ACHN (cell line): ENCODE measurements around the gene STK32C.
"Not testable (repeated sequence)": the region's sequence is repeated elsewhere in the genome, so short reads cannot be mapped to it uniquely, and the experiment has no call there.

ENCODE experiments used
- DNase-seq: peaks from one replicate; pipeline ENCODE4 v3.0.0-alpha.2; 2015
- in situ Hi-C: cut with HindIII; loops from 2 replicates; pipeline ENCODE4 v1.10.0; 2017; ENCODE audit warnings: low sequenced_read_pairs, low pct_ligation_motif_present, low pct_unique_long_range_greater_than_20kb

Gene STK32C

DNA sequence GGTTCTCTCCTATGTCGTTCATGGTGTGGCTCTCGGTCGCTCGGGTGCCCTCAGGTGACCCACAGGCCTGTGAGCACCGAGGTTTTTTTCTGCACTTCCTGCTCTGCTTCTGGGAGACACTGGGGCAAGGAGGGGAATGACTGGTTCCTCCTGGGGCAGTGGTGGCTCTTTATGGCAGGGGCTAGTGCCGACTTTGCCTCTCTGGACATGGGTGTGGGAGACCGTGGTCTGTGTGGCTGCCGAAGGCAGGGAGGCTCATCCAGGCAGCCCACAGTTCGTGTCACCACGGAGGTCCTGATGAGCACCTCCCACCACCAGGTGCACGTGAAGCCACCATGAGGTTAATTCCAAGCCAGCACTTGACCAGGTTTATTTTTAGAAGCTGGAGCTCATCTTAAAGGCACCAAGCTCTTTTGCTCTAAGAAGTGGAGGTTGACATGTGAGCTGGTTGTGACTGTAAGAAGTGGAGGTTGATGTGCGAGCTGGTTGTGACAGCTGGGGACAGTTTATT is 145.7 kb downstream of the STK32C start:
- no peak for DNase-seq
- in situ Hi-C loops, result no loop called here

DNA sequence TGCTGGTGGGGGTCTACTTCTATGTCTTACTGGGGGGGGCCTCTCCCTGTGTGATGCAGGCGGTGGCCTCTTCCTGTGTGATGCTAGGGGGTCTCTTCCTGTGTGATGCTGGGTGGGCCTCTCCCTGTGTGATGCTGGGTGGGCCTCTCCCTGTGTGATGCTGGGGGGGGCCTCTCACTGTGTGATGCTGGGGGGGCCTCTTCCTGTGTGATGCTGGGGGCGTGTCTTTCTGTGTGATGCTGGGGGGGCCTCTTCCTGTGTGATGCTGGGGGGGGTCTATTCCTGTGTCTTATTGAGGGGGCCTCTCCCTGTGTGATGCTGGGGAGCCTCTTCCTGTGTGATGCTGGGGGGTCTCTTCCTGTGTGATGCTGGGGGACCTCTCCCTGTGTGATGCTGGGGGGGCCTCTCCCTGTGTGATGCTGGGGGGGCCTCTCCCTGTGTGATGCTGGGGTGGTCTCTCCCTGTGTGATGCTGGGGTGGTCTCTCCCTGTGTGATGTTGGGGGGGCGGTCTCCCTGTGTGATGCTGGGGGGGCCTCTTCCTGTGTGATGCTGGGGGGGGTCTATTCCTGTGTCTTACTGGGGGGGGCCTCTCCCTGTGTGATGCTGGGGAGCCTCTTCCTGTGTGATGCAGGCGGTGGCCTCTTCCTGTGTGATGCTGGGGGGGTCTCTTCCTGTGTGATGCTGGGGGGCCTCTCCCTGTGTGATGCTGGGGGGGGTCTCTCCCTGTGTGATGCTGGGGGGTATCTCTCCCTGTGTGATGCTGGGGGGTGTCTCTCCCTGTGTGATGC is 146.7 kb downstream of the STK32C start:
- DNase-seq, in situ Hi-C loops: not testable (repeated sequence)

DNA sequence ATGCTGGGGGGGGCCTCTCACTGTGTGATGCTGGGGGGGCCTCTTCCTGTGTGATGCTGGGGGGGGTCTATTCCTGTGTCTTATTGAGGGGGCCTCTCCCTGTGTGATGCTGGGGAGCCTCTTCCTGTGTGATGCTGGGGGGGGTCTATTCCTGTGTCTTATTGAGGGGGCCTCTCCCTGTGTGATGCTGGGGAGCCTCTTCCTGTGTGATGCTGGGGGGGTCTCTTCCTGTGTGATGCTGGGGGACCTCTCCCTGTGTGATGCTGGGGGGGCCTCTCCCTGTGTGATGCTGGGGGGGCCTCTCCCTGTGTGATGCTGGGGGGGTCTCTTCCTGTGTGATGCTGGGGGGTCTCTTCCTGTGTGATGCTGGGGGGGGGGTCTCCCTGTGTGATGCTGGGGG is 147.5 kb downstream of the STK32C start:
- in situ Hi-C loops, DNase-seq: not testable (repeated sequence)

DNA sequence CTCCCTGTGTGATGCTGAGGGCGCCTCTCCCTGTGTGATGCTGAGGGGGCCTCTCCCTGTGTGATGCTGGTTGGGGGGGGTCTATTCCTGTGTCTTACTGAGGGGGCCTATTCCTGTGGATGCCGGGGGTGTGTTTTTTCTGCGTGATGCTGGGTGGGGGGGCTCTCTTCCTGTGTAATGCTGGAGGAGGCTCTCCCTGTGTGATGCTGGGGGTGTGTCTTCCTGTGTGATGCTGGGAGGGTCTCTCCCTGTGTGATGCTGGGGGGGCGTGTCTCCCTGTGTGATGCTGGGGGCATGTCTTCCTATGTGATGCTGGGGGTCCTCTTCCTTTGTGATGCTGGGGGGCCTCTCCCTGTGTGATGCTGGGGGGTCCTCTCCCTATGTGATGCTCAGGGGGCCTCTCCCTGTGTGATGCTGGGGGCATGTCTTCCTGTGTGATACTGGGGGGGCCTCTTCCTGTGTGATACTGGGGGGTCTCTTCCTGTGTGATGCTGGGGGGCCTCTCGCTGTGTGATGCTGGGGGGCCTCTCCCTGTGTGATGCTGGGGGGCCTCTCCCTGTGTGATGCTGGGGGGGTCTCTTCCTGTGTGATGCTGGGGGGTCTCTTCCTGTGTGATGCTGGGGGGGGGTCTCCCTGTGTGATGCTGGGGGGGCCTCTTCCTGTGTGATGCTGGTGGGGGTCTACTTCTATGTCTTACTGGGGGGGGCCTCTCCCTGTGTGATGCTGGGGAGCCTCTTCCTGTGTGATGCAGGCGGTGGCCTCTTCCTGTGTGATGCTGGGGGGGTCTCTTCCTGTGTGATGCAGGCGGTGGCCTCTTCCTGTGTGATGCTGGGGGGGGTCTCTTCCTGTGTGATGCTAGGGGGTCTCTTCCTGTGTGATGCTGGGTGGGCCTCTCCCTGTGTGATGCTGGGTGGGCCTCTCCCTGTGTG is 148.2 kb downstream of the STK32C start:
- in situ Hi-C loops, DNase-seq: not testable (repeated sequence)

DNA sequence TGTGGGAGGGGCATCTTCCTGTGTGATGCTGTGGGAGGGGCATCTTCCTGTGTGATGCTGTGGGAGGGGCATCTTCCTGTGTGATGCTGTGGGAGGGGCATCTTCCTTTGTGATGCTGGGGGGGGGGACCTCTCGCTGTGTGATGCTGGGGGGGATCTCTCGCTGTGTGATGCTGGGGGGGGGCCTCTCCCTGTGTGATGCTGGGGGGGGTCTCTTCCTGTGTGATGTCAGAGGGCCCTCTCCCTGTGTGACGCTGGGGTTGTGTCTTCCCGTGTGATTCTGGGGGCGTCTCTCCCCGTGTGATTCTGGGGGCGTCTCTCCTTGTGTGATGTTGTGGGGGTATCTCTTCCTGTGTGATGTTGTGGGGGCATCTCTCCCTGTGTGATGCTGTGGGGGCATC is 148.9 kb downstream of the STK32C start:
- DNase-seq, result no peak
- in situ Hi-C loops, result no loop called here

DNA sequence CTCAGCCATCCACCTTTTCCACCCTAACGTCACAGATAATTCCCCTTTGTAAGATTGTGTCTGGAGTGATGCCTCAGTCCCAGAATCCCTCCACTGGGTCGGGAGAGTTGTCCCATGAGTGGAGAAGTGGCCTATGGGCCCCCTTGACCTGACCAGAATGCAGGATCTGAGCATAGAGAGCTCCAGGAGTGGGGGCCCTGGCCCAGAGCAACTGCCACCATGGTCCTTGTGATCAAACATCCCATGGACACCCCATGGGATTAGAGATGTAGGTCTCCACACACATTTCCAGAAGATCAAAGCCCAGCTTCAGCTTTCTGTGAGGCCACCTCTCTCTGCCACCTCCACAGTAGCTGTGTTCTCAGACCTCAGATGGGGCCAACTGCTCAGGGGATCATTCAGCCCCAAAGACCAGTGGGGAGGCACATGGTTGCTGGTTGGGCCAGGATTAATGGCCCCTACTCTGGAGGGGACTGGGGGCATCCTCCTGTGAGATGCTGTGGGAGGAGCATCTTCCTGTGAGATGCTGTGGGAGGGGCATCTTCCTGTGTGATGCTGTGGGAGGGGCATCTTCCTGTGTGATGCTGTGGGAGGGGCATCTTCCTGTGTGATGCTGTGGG is 149.5 kb downstream of the STK32C start:
- no peak for DNase-seq
- in situ Hi-C loops, result no loop called here
